Stomach (tissue), 9 donors: Measurements from ENCODE around the gene RALGAPA2. TPM values are rescaled to one million over a fixed set of nuclear protein-coding genes. Genes with fewer than 3 reads are reported as not detected.

Experiments
- DNase-seq, 2 donors: peaks; one replicate each; pipeline versions ENCODE4 v3.0.0 to v3.0.0-alpha.2; 2013 to 2019
- H3K27ac ChIP-seq, 5 donors: fragments of 200-600 bp in 4 of 5; sonication (generic) in 4 of 5; one replicate each; pipeline ENCODE4 v1.5.1; 2013 to 2019; ENCODE audit warnings: mild to moderate bottlenecking in 1 of 5, moderate library complexity in 1 of 5
- H3K27me3 ChIP-seq, 3 donors: fragments of 200-600 bp; sonication (generic); one replicate each; pipeline ENCODE4 v1.5.1; 2017 to 2019; ENCODE audit warnings: mixed run types in 1 of 3
- H3K36me3 ChIP-seq, 4 donors: fragments of 200-600 bp; sonication (generic); 1 replicate in 3 of 4; 2 replicates in 1 of 4; pipeline ENCODE4 v1.5.1; 2016 to 2019
- H3K4me1 ChIP-seq, 4 donors: fragments of 200-600 bp; sonication (generic); one replicate each; pipeline ENCODE4 v1.5.1; 2016 to 2019
- H3K4me3 ChIP-seq, 4 donors: fragments of 200-600 bp; sonication (generic) in 3 of 4; one replicate each; pipeline ENCODE4 v1.5.1; 2016 to 2019; ENCODE audit warnings: mild to moderate bottlenecking in 1 of 4
- H3K9me3 ChIP-seq, 4 donors: fragments of 200-600 bp; sonication (generic); one replicate each; pipeline ENCODE4 v1.5.1; 2016 to 2019
- CTCF ChIP-seq, 7 experiments: fragments of 450-650 bp in 4 of 7; fragments of 200-600 bp in 3 of 7; sonication (generic) in 3 of 7; IDR thresholded peaks; one replicate each; pipeline ENCODE4 v1.5.1; 2016 to 2019; ENCODE audit warnings: antibody characterized with exemption in 7 of 7, control low read depth in 2 of 7, mild to moderate bottlenecking in 1 of 7
- EP300 ChIP-seq: sonication (generic); formaldehyde crosslinking; IDR thresholded peaks from one replicate; pipeline ENCODE4 v1.6.1; 2017; ENCODE audit warnings: antibody characterized with exemption
- POLR2A ChIP-seq, 4 donors: fragments of 450-650 bp; IDR thresholded peaks; one replicate each; pipeline ENCODE4 v1.6.1; 2016; ENCODE audit warnings: antibody characterized with exemption in 4 of 4, control low read depth in 2 of 4, mild to moderate bottlenecking in 1 of 4, moderate library complexity in 1 of 4
- POLR2AphosphoS5 ChIP-seq, 3 donors: sonication (generic); formaldehyde crosslinking; IDR thresholded peaks; one replicate each; pipeline ENCODE4 v1.6.1; 2016; ENCODE audit warnings: antibody characterized with exemption in 3 of 3
- WGBS, 5 donors: extraction: QIAGEN DNeasy Blood & Tissue Kit in 3 of 5; methylation state at CpG; one replicate each; pipeline versions ENCODE4 v1.1.5 to v1.1.7; 2013 to 2018; 5-methylcytosine and 5-hydroxymethylcytosine counted together
- intact Hi-C: fragments of 100-400 bp; cut with DNase I; formaldehyde crosslinking; loops from one replicate; pipeline ENCODE4 v1.15.1; 2023; ENCODE audit warnings: low total_unique reads
- polyA plus RNA-seq, 3 donors: library from polyadenylated mRNA; stranded (reverse); fragments of 200-250 nt; gene quantifications; one replicate each; pipeline ENCODE4 v1.2.3, GENCODE V29; 2013
- total RNA-seq, 5 donors: library from RNA; depleted of rRNA; stranded (reverse); fragments of >200 nt; gene quantifications; one replicate each; pipeline versions ENCODE4 v1.1.0 to v1.2.3, GENCODE V29; 2014 to 2016
- donor health status: healthy with polysubstance abuse.
- donor health status: Bipolar disorder and iron deficiency.
- donor health status: healthy.

RALGAPA2 gene
- total and polyA plus RNA-seq, 8 donors = 4.3 to 159 (median 48.7) TPM

GRCh38 chr20:20641783-20642182 lies 70.7 kb downstream of the RALGAPA2 start:
- H3K36me3 ChIP-seq = peaks cover 17 to 41% (median 36%) of the 10 kb centered on the region in 4 donors
- H3K4me1 ChIP-seq = peaks cover 0 to 6% (median 0%) of the 10 kb centered on the region in 4 donors
- no peak for DNase-seq
- H3K27ac ChIP-seq = no peak overlapping the region
- TF ChIP-seq POLR2AphosphoS5 (IDR thresholded peaks at IDR 0.05) (no peak), EP300 (no peak), POLR2A (IDR thresholded peaks at IDR 0.05) (no peak), CTCF (IDR thresholded peaks at IDR 0.05) (no peak)
- 75 to 94% (median 83%) methylated on average over 1 to 2 of the region's 2 CpGs for WGBS, 5 donors
- intact Hi-C loops = no loop called here
- H3K27me3 ChIP-seq = no peaks in the 10 kb centered on the region
- no peaks in the 10 kb centered on the region for H3K9me3 ChIP-seq
- no peak overlapping the region for H3K4me3 ChIP-seq

- no peaks in the 10 kb centered on the region for H3K27me3 ChIP-seq
- no peak for DNase-seq
- peaks cover 0 to 6% (median 0%) of the 10 kb centered on the region in 4 donors for H3K4me1 ChIP-seq
- H3K36me3 ChIP-seq = peaks cover 29 to 66% (median 57%) of the 10 kb centered on the region in 4 donors
- no peak overlapping the region for H3K4me3 ChIP-seq
- no peaks in the 10 kb centered on the region for H3K9me3 ChIP-seq
- intact Hi-C loops = no loop called here
- H3K27ac ChIP-seq = no peak overlapping the region
- WGBS, 5 donors = 49 to 68% (median 51%) methylated on average over 2 of the region's 2 CpGs
- TF ChIP-seq EP300 (no peak), POLR2AphosphoS5 (IDR thresholded peaks at IDR 0.05) (no peak), POLR2A (IDR thresholded peaks at IDR 0.05) (no peak), CTCF (IDR thresholded peaks at IDR 0.05) (no peak)
Observed at GRCh38 chr20:20638878-20639277, 73.6 kb downstream of the RALGAPA2 start.

GRCh38 chr20:20637998-20638725 lies 74.3 kb downstream of the RALGAPA2 start:
- Histone ChIP-seq H3K4me1 (peaks cover 0 to 6% (median 0%) of the 10 kb centered on the region in 4 donors), H3K27me3 (no peaks in the 10 kb centered on the region), H3K36me3 (peaks cover 29 to 73% (median 64%) of the 10 kb centered on the region in 4 donors), H3K4me3 (no peak overlapping the region), H3K27ac (no peak overlapping the region), H3K9me3 (no peaks in the 10 kb centered on the region)
- DNase-seq = no peak
- intact Hi-C loops = no loop called here
- no peak for TF ChIP-seq EP300
- WGBS, 5 donors = 81 to 90% (median 85%) methylated on average over 7 of the region's 7 CpGs

GRCh38 chr20:20635006-20635405 lies 77.4 kb downstream of the RALGAPA2 start:
- intact Hi-C loops = no loop called here
- Histone ChIP-seq H3K4me1 (peaks cover 0 to 6% (median 0%) of the 10 kb centered on the region in 4 donors), H3K4me3 (no peak overlapping the region), H3K27me3 (no peaks in the 10 kb centered on the region), H3K9me3 (no peaks in the 10 kb centered on the region), H3K27ac (no peak overlapping the region), H3K36me3 (peaks cover 29 to 95% (median 82%) of the 10 kb centered on the region in 4 donors)
- DNase-seq = no peak
- WGBS, 5 donors = 80 to 97% (median 96%) methylated on average over 2 of the region's 2 CpGs
- TF ChIP-seq CTCF (IDR thresholded peaks at IDR 0.05) = no peak
- no peak for TF ChIP-seq EP300
- no peak for TF ChIP-seq POLR2A (IDR thresholded peaks at IDR 0.05)
- TF ChIP-seq POLR2AphosphoS5 (IDR thresholded peaks at IDR 0.05) = no peak

GRCh38 chr20:20632644-20633043 lies 79.8 kb downstream of the RALGAPA2 start:
- H3K4me1 ChIP-seq = no peaks in the 10 kb centered on the region
- no peak overlapping the region for H3K27ac ChIP-seq
- no peaks in the 10 kb centered on the region for H3K9me3 ChIP-seq
- no peak for DNase-seq
- TF ChIP-seq POLR2AphosphoS5 (IDR thresholded peaks at IDR 0.05) (no peak), CTCF (IDR thresholded peaks at IDR 0.05) (no peak), EP300 (no peak), POLR2A (IDR thresholded peaks at IDR 0.05) (no peak)
- WGBS, 5 donors = 92 to 95% (median 93%) methylated on average over 2 of the region's 2 CpGs
- intact Hi-C loops = no loop called here
- H3K36me3 ChIP-seq = peaks cover 27 to 95% (median 82%) of the 10 kb centered on the region in 4 donors
- no peaks in the 10 kb centered on the region for H3K27me3 ChIP-seq
- H3K4me3 ChIP-seq = no peak overlapping the region
